A549 (cell line): Measurements from ENCODE around the gene IGIP. TPM values are rescaled to one million over a fixed set of nuclear protein-coding genes. Genes with fewer than 3 reads are reported as not detected.

Source experiments
- ATAC-seq, 2 experiments: fragments of 200-7000 bp in 1 of 2; fragments of >200 bp in 1 of 2; cut with Nextera tagmentation in 1 of 2; cut with Tn5 transposase in 1 of 2; 3 replicates each; pipeline versions ENCODE4 v1.8.0 to v1.9.1; 2018 to 2020; ENCODE audit warnings: mild to moderate bottlenecking in 1 of 2, moderate library complexity in 1 of 2
- CTCF ChIA-PET: fragments of 300-600 bp; sonication (Branson Sonifier 250); formaldehyde crosslinking; extraction: SDS; loops from one replicate; lab custom pipeline; 2021; ENCODE audit warnings: antibody characterized with exemption, inconsistent platforms; lab: Yijun Ruan, JAX
- POLR2A ChIA-PET: fragments of 350-600 bp; formaldehyde crosslinking; extraction: SDS; loops from one replicate; lab custom pipeline; 2021; ENCODE audit warnings: antibody characterized with exemption, inconsistent platforms; lab: Yijun Ruan, JAX
- DNase-seq, 2 experiments: peaks; one replicate each; pipeline versions ENCODE4 v3.0.0 to v3.0.0-alpha.2; 2011 to 2016; ENCODE audit warnings: low read depth in 1 of 2, low spot score in 1 of 2
- FAIRE-seq: peaks from 2 replicates; lab custom pipeline; 2011; peaks lifted over from hg19 to GRCh38; lab: Jason Lieb, UNC
- H3K27ac ChIP-seq, 2 experiments: fragments of >200 bp; sonication (Bioruptor Twin); formaldehyde crosslinking; 3 replicates each; pipeline ENCODE4 v1.5.1; 2016 to 2017
- H3K4me1 ChIP-seq: fragments of >200 bp; sonication (Bioruptor Twin); formaldehyde crosslinking; 3 replicates; pipeline ENCODE4 v1.6.1; 2016
- H3K4me2 ChIP-seq: fragments of >200 bp; sonication (Bioruptor Twin); formaldehyde crosslinking; 3 replicates; pipeline ENCODE4 v1.6.1; 2016
- H3K4me3 ChIP-seq: fragments of >200 bp; sonication (Bioruptor Twin); formaldehyde crosslinking; 3 replicates; pipeline ENCODE4 v1.5.1; 2016
- H3K9me3 ChIP-seq: fragments of >200 bp; sonication (Bioruptor Twin); formaldehyde crosslinking; 3 replicates; pipeline ENCODE4 v1.6.1; 2016
- ATOH8 ChIP-seq: fragments of 250-450 bp; sonication (Bioruptor Pico); IDR thresholded peaks from 2 replicates; pipeline ENCODE4 v1.5.0; 2020; ENCODE audit warnings: low read depth, mild to moderate bottlenecking, moderate library complexity
- CBX2 ChIP-seq: fragments of 200-600 bp; sonication (generic); IDR thresholded peaks from 2 replicates; pipeline ENCODE4 v1.6.1; 2016; ENCODE audit warnings: low read depth, mild to moderate bottlenecking, borderline replicate concordance
- CBX8 ChIP-seq: fragments of 200-600 bp; sonication (generic); IDR thresholded peaks from 2 replicates; pipeline ENCODE4 v1.6.1; 2016
- CEBPB ChIP-seq, 2 experiments: fragments of >200 bp in 1 of 2; sonication (Bioruptor Twin) in 1 of 2; formaldehyde crosslinking in 1 of 2; IDR thresholded peaks; 2 replicates each; pipeline ENCODE4 v1.6.1; 2012 to 2016
- CHD4 ChIP-seq: fragments of 200-600 bp; sonication (generic); IDR thresholded peaks from 2 replicates; pipeline ENCODE4 v1.6.1; 2016; ENCODE audit warnings: antibody characterized with exemption, mild to moderate bottlenecking, borderline replicate concordance
- CTCF ChIP-seq: fragments of >200 bp; sonication (Bioruptor Twin); formaldehyde crosslinking; IDR thresholded peaks from 3 replicates; pipeline ENCODE4 v1.5.1; 2016
- E2F6 ChIP-seq: IDR thresholded peaks from 2 replicates; pipeline ENCODE4 v1.6.1; 2012; ENCODE audit warnings: low read depth, borderline replicate concordance
- ESRRA ChIP-seq: fragments of 150-350 bp; IDR thresholded peaks from 2 replicates; pipeline ENCODE4 v1.6.1; 2014; ENCODE audit warnings: mild to moderate bottlenecking, low read length, borderline replicate concordance
- FOSB ChIP-seq: fragments of 250-450 bp; sonication (Bioruptor Pico); IDR thresholded peaks from 2 replicates; pipeline ENCODE4 v1.5.0; 2020; ENCODE audit warnings: mild to moderate bottlenecking, moderate library complexity
- FOSL2 ChIP-seq, 2 experiments: fragments of 450-650 bp in 1 of 2; fragments of >200 bp in 1 of 2; sonication (Bioruptor Twin) in 1 of 2; formaldehyde crosslinking; IDR thresholded peaks; 2 replicates each; pipeline versions ENCODE4 v1.5.0 to v1.6.1; 2016 to 2020; ENCODE audit warnings: mild to moderate bottlenecking in 1 of 2, moderate library complexity in 1 of 2
- HDAC2 ChIP-seq: fragments of 200-600 bp; sonication (generic); IDR thresholded peaks from 2 replicates; pipeline ENCODE4 v1.6.1; 2016
- HOXA7 ChIP-seq: fragments of 250-450 bp; sonication (Bioruptor Pico); IDR thresholded peaks from 2 replicates; pipeline ENCODE4 v1.5.0; 2020; ENCODE audit warnings: mild to moderate bottlenecking, moderate library complexity
- HOXB13 ChIP-seq: fragments of 250-450 bp; sonication (Bioruptor Pico); IDR thresholded peaks from 2 replicates; pipeline ENCODE4 v1.5.0; 2020; ENCODE audit warnings: low read depth, mild to moderate bottlenecking, moderate library complexity
- HOXB5 ChIP-seq: fragments of 250-450 bp; sonication (Bioruptor Pico); IDR thresholded peaks from 2 replicates; pipeline ENCODE4 v1.5.0; 2020; ENCODE audit warnings: mild to moderate bottlenecking, moderate library complexity
- JUN ChIP-seq, 2 experiments: fragments of >200 bp; sonication (Bioruptor Twin); formaldehyde crosslinking; IDR thresholded peaks; 2 replicates in 1 of 2; 3 replicates in 1 of 2; pipeline ENCODE4 v1.6.1; 2016 to 2017
- JUNB ChIP-seq: fragments of >200 bp; sonication (Bioruptor Twin); formaldehyde crosslinking; IDR thresholded peaks from 2 replicates; pipeline ENCODE4 v1.6.1; 2016
- MAZ ChIP-seq: fragments of 150-350 bp; IDR thresholded peaks from 2 replicates; pipeline ENCODE4 v1.6.1; 2014; ENCODE audit warnings: antibody characterized with exemption, low read depth, low read length, borderline replicate concordance
- MYC ChIP-seq: IDR thresholded peaks from 2 replicates; pipeline ENCODE4 v1.6.1; 2012; ENCODE audit warnings: mild to moderate bottlenecking, inconsistent platforms, low read length, improper control_type of control experiment, borderline replicate concordance
- NPAS2 ChIP-seq: fragments of 250-450 bp; sonication (Bioruptor Pico); IDR thresholded peaks from 2 replicates; pipeline ENCODE4 v1.8.0; 2022; ENCODE audit warnings: mild to moderate bottlenecking, moderate library complexity, borderline replicate concordance
- PHF8 ChIP-seq: fragments of 200-600 bp; sonication (generic); IDR thresholded peaks from 2 replicates; pipeline ENCODE4 v1.6.1; 2016; ENCODE audit warnings: low read depth, mild to moderate bottlenecking, antibody characterized with exemption, moderate library complexity, borderline replicate concordance
- POLR2A ChIP-seq: IDR thresholded peaks from 2 replicates; pipeline ENCODE4 v1.6.1; 2012; ENCODE audit warnings: mild to moderate bottlenecking, low read length
- RAD21 ChIP-seq, 2 experiments: fragments of >200 bp in 1 of 2; sonication (Bioruptor Twin) in 1 of 2; formaldehyde crosslinking in 1 of 2; IDR thresholded peaks in 1 of 2; conservative IDR thresholded peaks in 1 of 2; 2 replicates in 1 of 2; 3 replicates in 1 of 2; pipeline ENCODE4 v1.6.1; 2012 to 2018; ENCODE audit warnings: inconsistent platforms in 1 of 2
- RFX5 ChIP-seq: fragments of 450-650 bp; IDR thresholded peaks from 2 replicates; pipeline ENCODE4 v1.7.1; 2014; ENCODE audit warnings: antibody characterized with exemption, mild to moderate bottlenecking, moderate library complexity
- SMC3 ChIP-seq: fragments of >200 bp; sonication (Bioruptor Twin); formaldehyde crosslinking; IDR thresholded peaks from 3 replicates; pipeline ENCODE4 v1.6.1; 2018; ENCODE audit warnings: inconsistent platforms
- SREBF2 ChIP-seq: fragments of 450-650 bp; IDR thresholded peaks from 2 replicates; pipeline ENCODE4 v1.6.1; 2014; ENCODE audit warnings: mild to moderate bottlenecking, moderate library complexity
- TFCP2L1 ChIP-seq: fragments of 250-450 bp; sonication (Bioruptor Pico); IDR thresholded peaks from 2 replicates; pipeline ENCODE4 v1.5.0; 2021; ENCODE audit warnings: mild to moderate bottlenecking
- TP53 ChIP-seq: fragments of 250-450 bp; sonication (Bioruptor Pico); IDR thresholded peaks from 2 replicates; pipeline ENCODE4 v1.5.0; 2021; ENCODE audit warnings: mild to moderate bottlenecking, moderate library complexity
- ZFP36 ChIP-seq: fragments of 450-650 bp; IDR thresholded peaks from 2 replicates; pipeline ENCODE4 v1.6.1; 2014; ENCODE audit warnings: borderline replicate concordance; ENCODE audit not compliant: partially characterized antibody
- ZNF302 ChIP-seq: fragments of 250-450 bp; sonication (Bioruptor Pico); IDR thresholded peaks from 2 replicates; pipeline ENCODE4 v1.9.0; 2021; ENCODE audit warnings: inconsistent platforms, mild to moderate bottlenecking, moderate library complexity
- ZSCAN20 ChIP-seq: fragments of 250-450 bp; sonication (Bioruptor Pico); IDR thresholded peaks from 2 replicates; pipeline ENCODE4 v1.8.0; 2022; ENCODE audit warnings: mild to moderate bottlenecking, moderate library complexity
- WGBS: methylation state at CpG from one replicate; pipeline ENCODE4 v1.1.6; 2017; ENCODE audit errors: missing lambda C conversion rate; 5-methylcytosine and 5-hydroxymethylcytosine counted together
- polyA plus RNA-seq, 4 experiments: library from polyadenylated mRNA; depleted of rRNA in 3 of 4; stranded (reverse); fragments of >200 nt; fragmentation: RNase III in 1 of 4; extraction: RNeasy Plus Mini Kit Qiagen cat#74134 plus additional on column Dnase treatment in 1 of 4; gene quantifications; 2 replicates in 3 of 4; 3 replicates in 1 of 4; pipeline ENCODE4 v1.2.3, GENCODE V29; 2011 to 2017
- TF ChIP-seq, protein P1 (sequence below): fragments of 200-600 bp; sonication (generic); IDR thresholded peaks from 2 replicates; pipeline ENCODE4 v1.6.1; 2016; ENCODE audit warnings: antibody characterized with exemption, mild to moderate bottlenecking, moderate library complexity
- TF ChIP-seq, protein P2 (sequence below): fragments of 250-450 bp; sonication (Bioruptor Pico); IDR thresholded peaks from 2 replicates; pipeline ENCODE4 v1.5.0; 2021; ENCODE audit warnings: mild to moderate bottlenecking, moderate library complexity, borderline replicate concordance

The IGIP gene
- polyA plus RNA-seq, 2 of the 4 experiments (the other 2 are of a cell fraction) = 0.81 to 1.6 TPM

GRCh38 chr5:140175367-140176030 lies 49.8 kb downstream of the IGIP start:
- Histone ChIP-seq H3K9me3 (no peaks in the 10 kb centered on the region), H3K4me2 (peak overlapping the region; percentile 86), H3K4me1 (peaks cover 23% of the 10 kb centered on the region), H3K4me3 (peak overlapping the region; percentile 96), H3K27ac (peak overlapping the region; percentile 92 to 95)
- ChIA-PET POLR2A (interaction anchor here (0.9 to 1.3 kb wide), 2 partner anchors 31 to 64 kb away, joined by 3 read pairs; no protein-coding TSS in a partner anchor), CTCF (interaction anchor here (0.9 to 1.7 kb wide), 7 partner anchors 16 to 176 kb away, joined by 3 to 6 read pairs (median 4); no protein-coding TSS in a partner anchor)
- FAIRE-seq (no peak), ATAC-seq (peak; percentile 75 to 76), DNase-seq (peak; percentile 63 to 74)
- WGBS = under 1% methylated on average over 22 of the region's 58 CpGs
- TF ChIP-seq CBX8 = no peak
- TF ChIP-seq JUN (IDR thresholded peaks at IDR 0.05) = no peak; a peak in 1 of 5 replicates
- no peak; the same call in 1 of the 2 replicates for TF ChIP-seq FOSB (CRISPR knock-in tag)
- TF ChIP-seq ZNF302 (CRISPR knock-in tag) = no peak
- TF ChIP-seq JUNB = no peak
- no peak for TF ChIP-seq E2F6
- TF ChIP-seq CHD4 = no peak
- TF ChIP-seq, protein P1, sequence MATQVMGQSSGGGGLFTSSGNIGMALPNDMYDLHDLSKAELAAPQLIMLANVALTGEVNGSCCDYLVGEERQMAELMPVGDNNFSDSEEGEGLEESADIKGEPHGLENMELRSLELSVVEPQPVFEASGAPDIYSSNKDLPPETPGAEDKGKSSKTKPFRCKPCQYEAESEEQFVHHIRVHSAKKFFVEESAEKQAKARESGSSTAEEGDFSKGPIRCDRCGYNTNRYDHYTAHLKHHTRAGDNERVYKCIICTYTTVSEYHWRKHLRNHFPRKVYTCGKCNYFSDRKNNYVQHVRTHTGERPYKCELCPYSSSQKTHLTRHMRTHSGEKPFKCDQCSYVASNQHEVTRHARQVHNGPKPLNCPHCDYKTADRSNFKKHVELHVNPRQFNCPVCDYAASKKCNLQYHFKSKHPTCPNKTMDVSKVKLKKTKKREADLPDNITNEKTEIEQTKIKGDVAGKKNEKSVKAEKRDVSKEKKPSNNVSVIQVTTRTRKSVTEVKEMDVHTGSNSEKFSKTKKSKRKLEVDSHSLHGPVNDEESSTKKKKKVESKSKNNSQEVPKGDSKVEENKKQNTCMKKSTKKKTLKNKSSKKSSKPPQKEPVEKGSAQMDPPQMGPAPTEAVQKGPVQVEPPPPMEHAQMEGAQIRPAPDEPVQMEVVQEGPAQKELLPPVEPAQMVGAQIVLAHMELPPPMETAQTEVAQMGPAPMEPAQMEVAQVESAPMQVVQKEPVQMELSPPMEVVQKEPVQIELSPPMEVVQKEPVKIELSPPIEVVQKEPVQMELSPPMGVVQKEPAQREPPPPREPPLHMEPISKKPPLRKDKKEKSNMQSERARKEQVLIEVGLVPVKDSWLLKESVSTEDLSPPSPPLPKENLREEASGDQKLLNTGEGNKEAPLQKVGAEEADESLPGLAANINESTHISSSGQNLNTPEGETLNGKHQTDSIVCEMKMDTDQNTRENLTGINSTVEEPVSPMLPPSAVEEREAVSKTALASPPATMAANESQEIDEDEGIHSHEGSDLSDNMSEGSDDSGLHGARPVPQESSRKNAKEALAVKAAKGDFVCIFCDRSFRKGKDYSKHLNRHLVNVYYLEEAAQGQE = no peak; the same call in 1 of the 2 replicates
- no peak for TF ChIP-seq CEBPB (IDR thresholded peaks at IDR 0.05)
- TF ChIP-seq MAZ = no peak
- TF ChIP-seq HDAC2 = no peak
- TF ChIP-seq NPAS2 (CRISPR knock-in tag) = no peak
- TF ChIP-seq FOSL2 (IDR thresholded peaks at IDR 0.05) = no peak
- TF ChIP-seq FOSL2 (CRISPR knock-in tag; IDR thresholded peaks at IDR 0.05) = no peak
- TF ChIP-seq RAD21 (conservative IDR thresholded peaks at IDR 0.05 in 1 of 2, IDR thresholded peaks at IDR 0.05 in 1 of 2) = no peak
- no peak for TF ChIP-seq CBX2
- no peak for TF ChIP-seq ZFP36
- TF ChIP-seq SREBF2 = no peak
- TF ChIP-seq CTCF = no peak
- no peak for TF ChIP-seq HOXB5 (CRISPR knock-in tag)
- TF ChIP-seq MYC = no peak
- TF ChIP-seq, protein P2, sequence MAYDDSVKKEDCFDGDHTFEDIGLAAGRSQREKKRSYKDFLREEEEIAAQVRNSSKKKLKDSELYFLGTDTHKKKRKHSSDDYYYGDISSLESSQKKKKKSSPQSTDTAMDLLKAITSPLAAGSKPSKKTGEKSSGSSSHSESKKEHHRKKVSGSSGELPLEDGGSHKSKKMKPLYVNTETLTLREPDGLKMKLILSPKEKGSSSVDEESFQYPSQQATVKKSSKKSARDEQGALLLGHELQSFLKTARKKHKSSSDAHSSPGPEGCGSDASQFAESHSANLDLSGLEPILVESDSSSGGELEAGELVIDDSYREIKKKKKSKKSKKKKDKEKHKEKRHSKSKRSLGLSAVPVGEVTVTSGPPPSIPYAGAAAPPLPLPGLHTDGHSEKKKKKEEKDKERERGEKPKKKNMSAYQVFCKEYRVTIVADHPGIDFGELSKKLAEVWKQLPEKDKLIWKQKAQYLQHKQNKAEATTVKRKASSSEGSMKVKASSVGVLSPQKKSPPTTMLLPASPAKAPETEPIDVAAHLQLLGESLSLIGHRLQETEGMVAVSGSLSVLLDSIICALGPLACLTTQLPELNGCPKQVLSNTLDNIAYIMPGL (CRISPR knock-in tag) = peak; percentile 61; the same call in 1 of the 2 replicates
- 0 out of 3 replicates have a peak, but pooled peaks have one; percentile 6 for TF ChIP-seq SMC3
- peak; percentile 66; the same call in 1 of the 2 replicates for TF ChIP-seq TFCP2L1
- TF ChIP-seq POLR2A = 0 out of 2 replicates have a peak, but pooled peaks have one; percentile 13
- TF ChIP-seq ZSCAN20 (CRISPR knock-in tag) = no peak
- TF ChIP-seq ESRRA = no peak
- TF ChIP-seq HOXB13 (CRISPR knock-in tag) = no peak
- TF ChIP-seq RFX5 = no peak
- no peak for TF ChIP-seq HOXA7 (CRISPR knock-in tag)
- no peak for TF ChIP-seq ATOH8
- 0 out of 2 replicates have a peak, but pooled peaks have one; percentile 54 for TF ChIP-seq TP53 (CRISPR knock-in tag)
- peak; percentile 38; the same call in 1 of the 2 replicates for TF ChIP-seq PHF8
